Measurements from ENCODE around the gene NGEF. TPM values are rescaled to one million over a fixed set of nuclear protein-coding genes. Genes with fewer than 3 reads are reported as not detected.

NGEF gene
- total RNA-seq, 2 experiments from 2014 or later = not detected

GRCh38 chr2:232880764-232881351 is 132.2 kb downstream of the NGEF start:
- H3K4me3 Mint-ChIP-seq = no peak overlapping the region
- CTCF ChIA-PET = no interaction called here
- no peaks in the 10 kb centered on the region for H3K36me3 ChIP-seq (ENCODE audit: insufficient read depth, low read length)
- no peak overlapping the region for H3K27ac ChIP-seq (ENCODE audit: low read depth in 1 of 2, low read length in 2 of 2)
- H3K9me3 ChIP-seq (ENCODE audit: control insufficient read depth in 1 of 2, insufficient read depth in 1 of 2, low read length in 2 of 2) = no peaks in the 10 kb centered on the region
- intact Hi-C loops (cut with DNase I, micrococcal nuclease) = no loop called here
- POLR2A ChIA-PET = no interaction called here
- peaks cover 5% of the 10 kb centered on the region for H3K4me1 ChIP-seq (ENCODE audit: insufficient read depth, low read length)
- peaks cover 6% of the 10 kb centered on the region for H3K27me3 Mint-ChIP-seq
- no peak overlapping the region for H3K27ac Mint-ChIP-seq
- H3K9me3 Mint-ChIP-seq = no peaks in the 10 kb centered on the region
- H3K4me1 Mint-ChIP-seq (ENCODE audit: low read depth) = no peaks in the 10 kb centered on the region
- no peak overlapping the region for H3K4me3 ChIP-seq (ENCODE audit: low read length)
- H3K36me3 Mint-ChIP-seq (ENCODE audit: low read depth) = no peaks in the 10 kb centered on the region
- TF ChIP-seq CTCF (IDR thresholded peaks at IDR 0.05) = no peak
- DNase-seq = no peak
- peaks cover 0 to under 1% of the 10 kb centered on the region in 2 experiments for H3K27me3 ChIP-seq (ENCODE audit: control insufficient read depth in 1 of 2, insufficient read depth in 2 of 2, low read length in 2 of 2)
- no peak for ATAC-seq (ENCODE audit: poor library complexity)

GRCh38 chr2:232879618-232880494 is 133.2 kb downstream of the NGEF start:
- ChIA-PET CTCF (no interaction called here), POLR2A (no interaction called here)
- intact Hi-C loops (cut with DNase I, micrococcal nuclease) = no loop called here
- H3K4me1 ChIP-seq (ENCODE audit: insufficient read depth, low read length) = peaks cover 9% of the 10 kb centered on the region
- no peaks in the 10 kb centered on the region for H3K36me3 ChIP-seq (ENCODE audit: insufficient read depth, low read length)
- Mint-ChIP-seq H3K4me1 (ENCODE audit: low read depth) (peaks cover 9% of the 10 kb centered on the region), H3K36me3 (ENCODE audit: low read depth) (no peaks in the 10 kb centered on the region), H3K27ac (no peak overlapping the region), H3K27me3 (peaks cover 16% of the 10 kb centered on the region), H3K9me3 (no peaks in the 10 kb centered on the region), H3K4me3 (no peak overlapping the region)
- H3K9me3 ChIP-seq (ENCODE audit: control insufficient read depth in 1 of 2, insufficient read depth in 1 of 2, low read length in 2 of 2) = no peaks in the 10 kb centered on the region
- DNase-seq (no peak), ATAC-seq (ENCODE audit: poor library complexity) (no peak)
- no peak overlapping the region for H3K27ac ChIP-seq (ENCODE audit: low read depth in 1 of 2, low read length in 2 of 2)
- no peak overlapping the region for H3K4me3 ChIP-seq (ENCODE audit: low read length)
- H3K27me3 ChIP-seq (ENCODE audit: control insufficient read depth in 1 of 2, insufficient read depth in 2 of 2, low read length in 2 of 2) = peaks cover 5 to 10% of the 10 kb centered on the region in 2 experiments
- TF ChIP-seq CTCF (IDR thresholded peaks at IDR 0.05) = no peak

- H3K27me3 ChIP-seq (ENCODE audit: control insufficient read depth in 1 of 2, insufficient read depth in 2 of 2, low read length in 2 of 2) = peaks cover 12 to 18% of the 10 kb centered on the region in 2 experiments
- Mint-ChIP-seq H3K27ac (no peak overlapping the region), H3K36me3 (ENCODE audit: low read depth) (no peaks in the 10 kb centered on the region), H3K9me3 (no peaks in the 10 kb centered on the region), H3K4me1 (ENCODE audit: low read depth) (peaks cover 9% of the 10 kb centered on the region), H3K4me3 (no peak overlapping the region), H3K27me3 (peaks cover 20% of the 10 kb centered on the region)
- POLR2A ChIA-PET = no interaction called here
- H3K4me3 ChIP-seq (ENCODE audit: low read length) = no peak overlapping the region
- H3K4me1 ChIP-seq (ENCODE audit: insufficient read depth, low read length) = peaks cover 9% of the 10 kb centered on the region
- DNase-seq (no peak), ATAC-seq (ENCODE audit: poor library complexity) (no peak)
- CTCF ChIA-PET = no interaction called here
- no peak overlapping the region for H3K27ac ChIP-seq (ENCODE audit: low read depth in 1 of 2, low read length in 2 of 2)
- TF ChIP-seq CTCF (IDR thresholded peaks at IDR 0.05) = no peak
- intact Hi-C loops (cut with DNase I, micrococcal nuclease) = no loop called here
- H3K36me3 ChIP-seq (ENCODE audit: insufficient read depth, low read length) = no peaks in the 10 kb centered on the region
- no peaks in the 10 kb centered on the region for H3K9me3 ChIP-seq (ENCODE audit: control insufficient read depth in 1 of 2, insufficient read depth in 1 of 2, low read length in 2 of 2)
These were observed 134.0 kb downstream of the NGEF start for GRCh38 chr2:232878855-232879617.

All from CD4-positive, alpha-beta T cell (primary cell).